Measurements from ENCODE around the gene DNAJC27. TPM values are rescaled to one million over a fixed set of nuclear protein-coding genes. Genes with fewer than 3 reads are reported as not detected.

DNAJC27 gene
- total and polyA plus RNA-seq, 4 donors, result 1.7 to 13.9 (median 4.6) TPM

DNA sequence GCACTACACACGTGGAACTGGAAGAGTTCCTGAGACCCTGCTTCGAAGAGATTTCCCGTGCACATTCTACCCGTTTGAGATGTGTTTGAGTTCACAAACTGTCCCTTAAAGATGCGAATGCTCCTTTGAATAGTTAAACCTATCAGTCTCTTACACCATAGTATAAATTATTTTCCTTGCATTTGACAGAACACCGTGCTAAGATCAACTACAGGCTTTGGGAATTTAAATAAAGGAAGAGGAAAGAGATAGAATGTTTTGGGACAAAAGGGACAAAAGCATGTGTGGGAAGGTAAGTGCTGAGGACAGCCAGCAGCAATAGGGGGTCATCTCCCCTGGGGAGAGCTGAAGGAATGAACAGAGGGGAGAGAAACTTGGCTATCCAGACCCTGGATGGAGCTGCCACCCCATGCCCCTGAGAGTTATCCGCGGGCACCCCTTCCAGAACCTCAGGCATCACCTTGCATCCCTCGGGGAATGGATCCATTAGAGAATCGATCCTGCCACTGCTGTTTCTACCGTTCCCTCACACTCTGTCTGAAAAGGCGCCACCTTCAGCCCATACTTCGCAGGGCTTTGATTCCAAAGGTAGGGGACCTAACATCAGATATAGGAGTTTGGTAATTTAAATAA lies 50.8 kb downstream of the DNAJC27 start:
- no peak for DNase-seq
- WGBS, 2 donors, result 32 to 37% methylated on average over 13 of the region's 13 CpGs
- Histone ChIP-seq H3K9me3 (ENCODE audit: control insufficient read depth in 4 of 4, insufficient read depth in 3 of 4, low read length in 3 of 4) (no peaks in the 10 kb centered on the region), H3K36me3 (ENCODE audit: control insufficient read depth in 4 of 4, insufficient read depth in 4 of 4, low read length in 4 of 4) (peaks cover 0 to 18% (median 2%) of the 10 kb centered on the region in 4 donors), H3K27me3 (ENCODE audit: control insufficient read depth in 3 of 3, insufficient read depth in 3 of 3, low read length in 2 of 3) (peaks cover 0 to 9% (median 0%) of the 10 kb centered on the region in 3 donors), H3K4me1 (ENCODE audit: control insufficient read depth in 5 of 5, insufficient read depth in 5 of 5, low read length in 5 of 5) (peaks cover 0 to 27% (median 3%) of the 10 kb centered on the region in 5 donors), H3K4me3 (no peak overlapping the region), H3K9ac (ENCODE audit: insufficient read depth in 1 of 2, low read length in 2 of 2) (no peak overlapping the region), H3K27ac (ENCODE audit: low read depth in 1 of 2, low read length in 1 of 2) (no peak overlapping the region)
- TF ChIP-seq, protein P1, sequence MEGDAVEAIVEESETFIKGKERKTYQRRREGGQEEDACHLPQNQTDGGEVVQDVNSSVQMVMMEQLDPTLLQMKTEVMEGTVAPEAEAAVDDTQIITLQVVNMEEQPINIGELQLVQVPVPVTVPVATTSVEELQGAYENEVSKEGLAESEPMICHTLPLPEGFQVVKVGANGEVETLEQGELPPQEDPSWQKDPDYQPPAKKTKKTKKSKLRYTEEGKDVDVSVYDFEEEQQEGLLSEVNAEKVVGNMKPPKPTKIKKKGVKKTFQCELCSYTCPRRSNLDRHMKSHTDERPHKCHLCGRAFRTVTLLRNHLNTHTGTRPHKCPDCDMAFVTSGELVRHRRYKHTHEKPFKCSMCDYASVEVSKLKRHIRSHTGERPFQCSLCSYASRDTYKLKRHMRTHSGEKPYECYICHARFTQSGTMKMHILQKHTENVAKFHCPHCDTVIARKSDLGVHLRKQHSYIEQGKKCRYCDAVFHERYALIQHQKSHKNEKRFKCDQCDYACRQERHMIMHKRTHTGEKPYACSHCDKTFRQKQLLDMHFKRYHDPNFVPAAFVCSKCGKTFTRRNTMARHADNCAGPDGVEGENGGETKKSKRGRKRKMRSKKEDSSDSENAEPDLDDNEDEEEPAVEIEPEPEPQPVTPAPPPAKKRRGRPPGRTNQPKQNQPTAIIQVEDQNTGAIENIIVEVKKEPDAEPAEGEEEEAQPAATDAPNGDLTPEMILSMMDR (IDR thresholded peaks at IDR 0.05; ENCODE audit: control extremely low read depth, extremely low read depth), result no peak
- no peak for ATAC-seq (ENCODE audit: insufficient read depth, low FRiP score)

DNA sequence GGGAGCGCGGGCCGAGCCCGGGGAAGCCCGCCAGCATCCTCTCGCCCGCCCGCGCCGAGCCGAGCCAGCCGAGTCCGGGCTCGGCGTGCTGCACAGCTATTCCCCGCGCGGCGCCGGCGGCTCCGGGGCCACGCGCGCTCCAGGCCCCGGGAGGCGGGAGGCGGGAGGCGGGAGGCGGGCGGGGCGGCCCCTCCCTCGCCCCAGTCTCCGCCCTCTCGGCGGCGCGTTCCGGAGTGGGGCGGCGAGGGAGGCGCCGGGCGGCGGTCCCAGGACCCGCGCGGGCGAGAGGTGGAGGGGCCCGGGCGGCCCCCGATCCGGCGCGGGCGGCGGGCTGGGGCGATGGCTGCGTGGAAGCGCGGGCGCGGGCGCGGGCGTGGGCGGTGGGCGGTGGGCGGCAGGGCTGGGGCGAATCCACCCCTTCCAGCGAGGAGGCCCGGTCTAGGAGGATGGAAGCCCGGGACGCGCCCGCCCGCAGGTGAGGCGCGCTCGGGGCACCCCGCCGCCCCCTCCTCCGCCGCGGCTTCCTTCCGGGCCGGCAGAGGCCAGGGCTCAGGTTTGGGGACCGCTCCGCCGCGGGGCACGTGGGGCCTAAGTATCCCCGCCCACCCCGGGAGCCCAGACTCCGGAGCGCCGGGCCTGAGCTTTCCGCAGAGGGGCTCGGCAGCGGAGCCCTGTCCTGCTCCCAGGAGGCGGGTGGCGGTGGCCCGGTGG lies 51.5 kb downstream of the DNAJC27 start, which contains the start of gene ADCY3:
TSS of gene ADCY3 (minus strand) at position 140 of the 711 bp plus-strand sequence. CDS start 1,250 bp downstream, outside the sequence.
- ATAC-seq (ENCODE audit: insufficient read depth, low FRiP score) (peak; percentile 55), DNase-seq (peak; percentile 59 to 79 (median 61))
- WGBS, 2 donors, result 0 to 1% methylated on average over 50 to 103 of the region's 103 CpGs
- Histone ChIP-seq H3K4me3 (peak within 1 kb of the TSS; percentile 50), H3K27me3 (ENCODE audit: control insufficient read depth in 3 of 3, insufficient read depth in 3 of 3, low read length in 2 of 3) (peaks cover 0 to 2% (median 0%) of the 10 kb centered on the region in 3 donors), H3K27ac (ENCODE audit: low read depth in 1 of 2, low read length in 1 of 2) (peak within 1 kb of the TSS in 1 of 2 donors; percentile 49), H3K4me1 (ENCODE audit: control insufficient read depth in 5 of 5, insufficient read depth in 5 of 5, low read length in 5 of 5) (peaks cover 0 to 30% (median 3%) of the 10 kb centered on the region in 5 donors), H3K9ac (ENCODE audit: insufficient read depth in 1 of 2, low read length in 2 of 2) (no peak within 1 kb of the TSS), H3K36me3 (ENCODE audit: control insufficient read depth in 4 of 4, insufficient read depth in 4 of 4, low read length in 4 of 4) (peaks cover 0 to 18% (median 2%) of the 10 kb centered on the region in 4 donors), H3K9me3 (ENCODE audit: control insufficient read depth in 4 of 4, insufficient read depth in 3 of 4, low read length in 3 of 4) (no peaks in the 10 kb centered on the region)
- TF ChIP-seq, protein P1 (IDR thresholded peaks at IDR 0.05; ENCODE audit: control extremely low read depth, extremely low read depth), result no peak

DNA sequence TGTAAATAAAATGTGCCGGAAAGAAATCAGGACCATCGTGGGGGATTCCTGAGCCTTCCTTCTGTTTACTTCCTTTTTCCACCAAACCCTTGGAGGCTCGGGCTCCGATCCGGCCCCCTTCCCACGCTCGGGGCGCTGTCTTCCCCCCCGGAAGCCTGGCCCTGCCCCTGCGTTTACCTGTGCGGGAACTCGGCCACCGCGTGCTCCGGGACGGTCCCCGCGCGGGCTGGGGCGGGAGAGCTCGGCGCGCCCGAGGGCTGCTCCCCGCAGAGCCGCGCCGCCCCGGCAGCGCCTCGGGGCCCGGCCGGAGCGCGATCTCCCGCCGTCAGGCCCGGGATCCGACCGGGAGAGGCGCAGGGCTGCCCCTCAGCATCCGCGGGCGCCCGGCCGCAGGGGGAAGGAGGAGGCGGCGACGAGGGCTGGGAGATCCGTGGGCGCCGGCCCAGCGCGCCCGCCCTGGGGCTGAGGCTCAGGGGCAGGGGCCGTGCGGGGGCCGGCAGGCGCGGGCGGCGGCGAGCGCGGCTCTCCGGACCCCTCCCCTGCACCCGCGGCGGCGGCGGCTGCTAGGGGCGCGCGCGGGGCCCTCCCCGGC lies 52.2 kb downstream of the DNAJC27 start:
- TF ChIP-seq, protein P1 (IDR thresholded peaks at IDR 0.05; ENCODE audit: control extremely low read depth, extremely low read depth), result no peak
- Histone ChIP-seq H3K27ac (ENCODE audit: low read depth in 1 of 2, low read length in 1 of 2) (peak overlapping the region in 1 of 2 donors; percentile 49), H3K36me3 (ENCODE audit: control insufficient read depth in 4 of 4, insufficient read depth in 4 of 4, low read length in 4 of 4) (peaks cover 0 to 18% (median 2%) of the 10 kb centered on the region in 4 donors), H3K4me1 (ENCODE audit: control insufficient read depth in 5 of 5, insufficient read depth in 5 of 5, low read length in 5 of 5) (peaks cover 0 to 30% (median 4%) of the 10 kb centered on the region in 5 donors), H3K27me3 (ENCODE audit: control insufficient read depth in 3 of 3, insufficient read depth in 3 of 3, low read length in 2 of 3) (no peaks in the 10 kb centered on the region), H3K4me3 (peak overlapping the region; percentile 50), H3K9me3 (ENCODE audit: control insufficient read depth in 4 of 4, insufficient read depth in 3 of 4, low read length in 3 of 4) (no peaks in the 10 kb centered on the region), H3K9ac (ENCODE audit: insufficient read depth in 1 of 2, low read length in 2 of 2) (no peak overlapping the region)
- no peak for ATAC-seq (ENCODE audit: insufficient read depth, low FRiP score)
- no peak for DNase-seq
- WGBS, 2 donors, result 0 to 1% methylated on average over 35 to 76 of the region's 76 CpGs

All from lung (tissue), 12 donors.